Neural cell (in vitro differentiated cells): ENCODE results near the gene BMP8B. TPM values are rescaled to one million over a fixed set of nuclear protein-coding genes. Genes with fewer than 3 reads are reported as not detected.
"Not testable (repeated sequence)": the region's sequence is repeated elsewhere in the genome, so short reads cannot be mapped to it uniquely, and the experiment has no call there.

ENCODE experiments used
- H2AFZ ChIP-seq: fragments of 200-600, 300-800 bp; sonication (generic), shearing (Covaris generic); 2 replicates; pipeline ENCODE4 v1.6.0; 2014; ENCODE audit warnings: low read depth, mild to moderate bottlenecking, antibody characterized with exemption, low read length, moderate library complexity
- H3F3A ChIP-seq: fragments of 200-600 bp; shearing (Covaris generic); 2 replicates; pipeline ENCODE4 v1.6.1; 2016; ENCODE audit warnings: mild to moderate bottlenecking, moderate library complexity, mixed read lengths, antibody characterized with exemption, low read length; ENCODE audit not compliant: insufficient read depth, poor library complexity, severe bottlenecking
- H3K27ac ChIP-seq: fragments of 200-600, 300-800 bp; sonication (generic), shearing (Covaris generic); 2 replicates; pipeline ENCODE4 v1.5.1; 2014; ENCODE audit warnings: mild to moderate bottlenecking, low read length, moderate library complexity
- H3K27me3 ChIP-seq: fragments of 300-800, 200-600 bp; sonication (generic), shearing (Covaris generic); 2 replicates; pipeline ENCODE4 v1.6.0; 2014; ENCODE audit warnings: mild to moderate bottlenecking, low read depth, low read length, moderate library complexity; ENCODE audit not compliant: insufficient read depth
- H3K36me3 ChIP-seq: fragments of 300-800, 200-600 bp; sonication (generic), shearing (Covaris generic); 2 replicates; pipeline ENCODE4 v1.5.1; 2014; ENCODE audit warnings: mild to moderate bottlenecking, antibody characterized with exemption, low read length, moderate library complexity; ENCODE audit not compliant: insufficient read depth
- H3K4me2 ChIP-seq: fragments of 300-800, 200-600 bp; sonication (generic), shearing (Covaris generic); 2 replicates; pipeline ENCODE4 v1.6.0; 2014; ENCODE audit warnings: mild to moderate bottlenecking, low read length
- H3K4me3 ChIP-seq: fragments of 300-800, 200-600 bp; sonication (generic), shearing (Covaris generic); 2 replicates; pipeline ENCODE4 v1.5.1; 2014; ENCODE audit warnings: mild to moderate bottlenecking, low read length, moderate library complexity
- H3K79me2 ChIP-seq: fragments of 200-600 bp; shearing (Covaris generic); replicated peaks from 2 replicates; pipeline ENCODE4 v1.6.0; 2014; ENCODE audit warnings: mild to moderate bottlenecking, low read length, moderate library complexity; ENCODE audit not compliant: insufficient read depth
- H3K9ac ChIP-seq: fragments of 300-800, 200-600 bp; sonication (generic), shearing (Covaris generic); 2 replicates; pipeline ENCODE4 v1.6.1; 2016; ENCODE audit warnings: mild to moderate bottlenecking, low read length, mixed read lengths
- H3K9me2 ChIP-seq: fragments of 200-600 bp; shearing (Covaris generic); 2 replicates; pipeline ENCODE4 v1.6.1; 2016; ENCODE audit warnings: mild to moderate bottlenecking, low read length, mixed read lengths; ENCODE audit not compliant: insufficient read depth
- H3K9me3 ChIP-seq: fragments of 200-600, 300-800 bp; sonication (generic), shearing (Covaris generic); 2 replicates; pipeline ENCODE4 v1.6.1; 2016; ENCODE audit warnings: mild to moderate bottlenecking, mixed run types, low read length, moderate library complexity, mixed read lengths
- H4K20me1 ChIP-seq: fragments of 200-600 bp; shearing (Covaris generic); 2 replicates; pipeline ENCODE4 v1.6.1; 2016; ENCODE audit warnings: mild to moderate bottlenecking, mixed run types; ENCODE audit not compliant: insufficient read depth
- CTCF ChIP-seq: fragments of 450-650 bp; IDR thresholded peaks from 2 replicates; pipeline ENCODE4 v1.5.1; 2014; ENCODE audit warnings: antibody characterized with exemption, mild to moderate bottlenecking, moderate library complexity; ENCODE audit not compliant: poor library complexity, severe bottlenecking
- EP300 ChIP-seq: fragments of 450-650 bp; conservative IDR thresholded peaks from 2 replicates; pipeline ENCODE4 v1.6.1; 2014; ENCODE audit warnings: antibody characterized with exemption, mild to moderate bottlenecking, moderate library complexity; ENCODE audit not compliant: poor library complexity, severe bottlenecking
- EZH2 ChIP-seq: fragments of 200-600, 300-800 bp; shearing (Covaris generic), sonication (generic); IDR thresholded peaks from 2 replicates; pipeline ENCODE4 v1.6.1; 2014; ENCODE audit warnings: antibody characterized with exemption, low read length, borderline replicate concordance, mild to moderate bottlenecking; ENCODE audit not compliant: insufficient read depth, poor library complexity, severe bottlenecking
- MXI1 ChIP-seq: fragments of 450-650 bp; conservative IDR thresholded peaks from 2 replicates; pipeline ENCODE4 v1.6.1; 2014; ENCODE audit warnings: antibody characterized with exemption, mild to moderate bottlenecking; ENCODE audit not compliant: poor library complexity, severe bottlenecking
- POLR2AphosphoS5 ChIP-seq: IDR thresholded peaks from 2 replicates; pipeline ENCODE4 v1.6.1; 2012
- RAD21 ChIP-seq: fragments of 450-650 bp; conservative IDR thresholded peaks from 2 replicates; pipeline ENCODE4 v1.6.1; 2014; ENCODE audit warnings: antibody characterized with exemption, mild to moderate bottlenecking, moderate library complexity
- REST ChIP-seq: IDR thresholded peaks from 2 replicates; pipeline ENCODE4 v1.6.1; 2012; ENCODE audit warnings: borderline replicate concordance
- SMC3 ChIP-seq: fragments of 450-650 bp; conservative IDR thresholded peaks from 2 replicates; pipeline ENCODE4 v1.6.1; 2014; ENCODE audit warnings: antibody characterized with exemption, mild to moderate bottlenecking, moderate library complexity; ENCODE audit not compliant: poor library complexity
- TAF1 ChIP-seq: IDR thresholded peaks from 2 replicates; pipeline ENCODE4 v1.6.1; 2012; ENCODE audit warnings: low read depth
- polyA plus RNA-seq: library from polyadenylated mRNA; depleted of rRNA; stranded (reverse); fragments of >200 nt; gene quantifications from 2 replicates; pipeline ENCODE4 v1.2.3, GENCODE V29; 2014

Gene BMP8B
- polyA plus RNA-seq, 1 donor from 2014 or later, result 0.04 TPM

DNA sequence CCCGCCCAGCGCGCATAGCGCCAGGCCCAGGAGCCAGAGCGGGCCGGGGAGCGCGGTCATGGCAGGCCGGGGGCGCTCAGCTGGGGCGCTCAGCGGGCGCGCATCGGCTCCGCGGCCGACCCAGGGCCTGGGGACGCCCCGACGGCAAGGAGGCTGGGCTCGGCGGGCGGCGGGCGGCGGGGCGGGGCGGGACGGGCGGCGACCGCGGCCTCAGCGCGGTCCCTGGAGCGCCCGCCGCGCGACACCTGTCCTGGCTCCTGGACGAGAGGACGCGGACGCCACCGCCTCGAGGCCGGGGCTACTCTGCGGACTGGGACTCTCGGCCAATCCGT lies 273 bp downstream of the BMP8B start:
- no peaks in the 10 kb centered on the region for H3K79me2 ChIP-seq
- H3K9me3 ChIP-seq, result no peaks in the 10 kb centered on the region
- no peak overlapping the region for H3K4me3 ChIP-seq
- H3K27me3 ChIP-seq, result peaks cover 39% of the 10 kb centered on the region
- TF ChIP-seq CTCF (no peak), POLR2AphosphoS5 (no peak), EZH2 (no peak), REST (no peak)
- no peaks in the 10 kb centered on the region for H3K9me2 ChIP-seq
- no peak overlapping the region for H3K4me2 ChIP-seq
- H2AFZ ChIP-seq, result no peak overlapping the region
- H3K9ac ChIP-seq, result no peak overlapping the region
- no peaks in the 10 kb centered on the region for H3K36me3 ChIP-seq
- no peak overlapping the region for H3K27ac ChIP-seq
- H4K20me1 ChIP-seq, result no peaks in the 10 kb centered on the region
- no peaks in the 10 kb centered on the region for H3F3A ChIP-seq

GRCh38 chr1:39787964-39788363 lies 701 bp downstream of the BMP8B start:
- H3K36me3 ChIP-seq, H3K79me2 ChIP-seq, H3K27ac ChIP-seq, H4K20me1 ChIP-seq, H3K4me2 ChIP-seq, H3K9me2 ChIP-seq, H3K9me3 ChIP-seq, H2AFZ ChIP-seq, H3F3A ChIP-seq, H3K4me3 ChIP-seq, H3K9ac ChIP-seq: not testable (repeated sequence)
- H3K27me3 ChIP-seq, result peaks cover 39% of the 10 kb centered on the region

DNA sequence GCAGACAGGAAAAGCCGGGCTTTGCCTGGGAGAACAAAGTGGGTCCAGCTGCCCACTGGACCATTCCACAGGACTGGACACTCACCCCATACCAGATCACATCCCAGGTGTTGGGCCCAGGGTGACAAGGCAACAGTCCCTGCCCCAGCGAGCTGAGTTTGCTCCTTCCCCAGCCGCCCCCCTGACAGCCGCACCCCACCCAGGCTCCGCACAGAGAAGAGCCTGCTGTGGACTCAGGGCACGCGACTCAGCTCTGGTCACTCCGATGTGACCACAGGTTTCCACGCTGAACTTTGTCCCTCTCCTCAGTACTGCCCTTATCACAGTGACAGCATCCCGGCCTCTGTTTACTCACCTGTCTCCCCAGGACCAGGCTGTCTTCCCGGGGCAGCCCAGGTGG lies 1.2 kb downstream of the BMP8B start:
- no peak overlapping the region for H3K4me3 ChIP-seq
- no peak overlapping the region for H3K9ac ChIP-seq
- no peaks in the 10 kb centered on the region for H3K36me3 ChIP-seq
- H3K9me3 ChIP-seq, result no peaks in the 10 kb centered on the region
- H3F3A ChIP-seq, result no peaks in the 10 kb centered on the region
- no peaks in the 10 kb centered on the region for H4K20me1 ChIP-seq
- no peak overlapping the region for H3K27ac ChIP-seq
- peaks cover 39% of the 10 kb centered on the region for H3K27me3 ChIP-seq
- H3K79me2 ChIP-seq, result no peaks in the 10 kb centered on the region
- H3K4me2 ChIP-seq, result no peak overlapping the region
- TF ChIP-seq EZH2, result no peak
- no peak for TF ChIP-seq TAF1
- no peak for TF ChIP-seq MXI1
- TF ChIP-seq CTCF, result no peak
- no peak for TF ChIP-seq REST
- TF ChIP-seq SMC3, result no peak
- no peak for TF ChIP-seq RAD21
- no peak for TF ChIP-seq POLR2AphosphoS5
- TF ChIP-seq EP300, result no peak
- H2AFZ ChIP-seq, result no peak overlapping the region
- no peaks in the 10 kb centered on the region for H3K9me2 ChIP-seq

GRCh38 chr1:39787108-39787375 lies 1.6 kb downstream of the BMP8B start:
- not testable (repeated sequence) for H3K9me3 ChIP-seq, H3K9ac ChIP-seq, H3K36me3 ChIP-seq, H3F3A ChIP-seq, H3K4me3 ChIP-seq, H3K9me2 ChIP-seq, H2AFZ ChIP-seq, H3K79me2 ChIP-seq, H3K27ac ChIP-seq, H3K4me2 ChIP-seq, H4K20me1 ChIP-seq
- peaks cover 39% of the 10 kb centered on the region for H3K27me3 ChIP-seq
